ENCODE measurements around the gene ADORA2B. TPM values are rescaled to one million over a fixed set of nuclear protein-coding genes. Genes with fewer than 3 reads are reported as not detected.
A peak's percentile ranks its signal among the peaks of the same experiment; 100 is the strongest.

The ADORA2B gene
- total RNA-seq, 4 donors from 2014 or later = 0.59 to 3.6 (median 1.1) TPM; not detected in 1

DNA sequence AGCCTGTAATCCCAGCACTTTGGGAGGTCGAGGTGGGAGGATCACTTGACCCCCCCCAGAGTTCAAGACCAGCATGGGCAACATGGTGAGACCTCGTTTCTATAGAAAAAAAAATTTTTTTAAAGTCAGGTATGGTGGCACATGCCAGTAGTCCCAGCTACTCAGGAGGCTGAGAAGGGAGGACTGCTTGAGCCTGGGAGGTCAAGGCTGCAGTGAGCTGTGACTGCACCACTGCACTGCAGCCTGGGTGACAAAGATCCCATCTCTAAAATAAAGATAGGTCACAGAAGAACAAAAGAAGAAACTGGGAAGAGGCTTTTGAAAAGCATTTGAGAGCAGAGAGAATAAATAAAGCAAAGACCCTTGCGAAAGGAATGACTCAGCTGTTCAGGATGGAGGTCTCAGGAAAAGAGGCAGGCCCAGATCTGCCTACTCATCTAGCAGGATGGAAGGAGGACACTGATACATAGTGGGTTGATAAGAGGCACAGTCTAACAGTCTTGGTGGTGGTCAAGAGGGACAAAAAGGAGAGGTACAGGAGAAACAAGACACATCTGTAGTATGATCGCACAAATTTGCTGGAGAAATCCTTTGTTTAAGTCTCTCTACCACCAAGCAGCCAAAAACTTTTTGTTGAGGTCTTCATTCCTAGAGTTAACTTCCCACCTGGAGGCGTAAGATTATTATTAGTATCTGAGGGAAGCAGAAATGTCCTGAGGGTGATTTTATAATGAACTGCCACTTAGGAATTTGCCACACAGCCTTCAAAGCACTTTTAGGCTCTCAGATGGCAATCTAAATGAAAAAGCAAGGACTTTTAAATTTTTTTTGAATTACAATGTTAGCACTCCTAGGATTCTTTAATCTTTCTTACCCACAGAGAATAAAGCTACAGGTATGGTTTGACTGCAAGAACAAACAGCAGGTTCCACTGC lies 37.0 kb downstream of the ADORA2B start:
- 80 to 83% methylated on average over 5 of the region's 5 CpGs for WGBS, 2 donors
- H3K27me3 ChIP-seq = no peaks in the 10 kb centered on the region
- TF ChIP-seq POLR2A (IDR thresholded peaks at IDR 0.05) (no peak), EP300 (IDR thresholded peaks at IDR 0.05) (no peak)
- TF ChIP-seq, protein P1, sequence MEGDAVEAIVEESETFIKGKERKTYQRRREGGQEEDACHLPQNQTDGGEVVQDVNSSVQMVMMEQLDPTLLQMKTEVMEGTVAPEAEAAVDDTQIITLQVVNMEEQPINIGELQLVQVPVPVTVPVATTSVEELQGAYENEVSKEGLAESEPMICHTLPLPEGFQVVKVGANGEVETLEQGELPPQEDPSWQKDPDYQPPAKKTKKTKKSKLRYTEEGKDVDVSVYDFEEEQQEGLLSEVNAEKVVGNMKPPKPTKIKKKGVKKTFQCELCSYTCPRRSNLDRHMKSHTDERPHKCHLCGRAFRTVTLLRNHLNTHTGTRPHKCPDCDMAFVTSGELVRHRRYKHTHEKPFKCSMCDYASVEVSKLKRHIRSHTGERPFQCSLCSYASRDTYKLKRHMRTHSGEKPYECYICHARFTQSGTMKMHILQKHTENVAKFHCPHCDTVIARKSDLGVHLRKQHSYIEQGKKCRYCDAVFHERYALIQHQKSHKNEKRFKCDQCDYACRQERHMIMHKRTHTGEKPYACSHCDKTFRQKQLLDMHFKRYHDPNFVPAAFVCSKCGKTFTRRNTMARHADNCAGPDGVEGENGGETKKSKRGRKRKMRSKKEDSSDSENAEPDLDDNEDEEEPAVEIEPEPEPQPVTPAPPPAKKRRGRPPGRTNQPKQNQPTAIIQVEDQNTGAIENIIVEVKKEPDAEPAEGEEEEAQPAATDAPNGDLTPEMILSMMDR (IDR thresholded peaks at IDR 0.05) = no peak
- H3K4me1 ChIP-seq = no peaks in the 10 kb centered on the region
- no peak overlapping the region for H3K27ac ChIP-seq
- DNase-seq (ENCODE audit: low spot score in 2 of 2) = no peak
- H3K36me3 ChIP-seq = peaks cover 0 to 88% (median 17%) of the 10 kb centered on the region in 3 donors
- no peaks in the 10 kb centered on the region for H3K9me3 ChIP-seq
- no peak overlapping the region for H3K4me3 ChIP-seq

DNA sequence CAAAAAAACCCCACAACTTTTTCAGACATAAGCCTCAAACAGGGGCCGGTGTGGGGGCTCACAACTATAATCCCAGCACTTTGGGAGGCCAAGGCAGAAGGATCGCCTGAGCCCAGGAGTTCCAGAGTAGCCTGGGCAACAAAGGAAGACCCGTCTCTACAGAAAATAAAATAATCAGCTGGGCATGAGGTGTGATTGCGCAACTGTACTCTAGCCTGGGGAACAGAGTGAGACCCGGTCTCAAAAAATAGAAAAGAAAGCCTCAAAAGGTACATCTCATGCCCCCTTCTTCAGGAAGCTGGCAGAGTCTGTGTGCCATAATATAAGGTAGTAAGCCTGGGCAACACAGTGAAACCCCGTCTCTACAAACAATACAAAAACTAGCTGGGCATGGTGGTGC lies 51.4 kb downstream of the ADORA2B start:
- WGBS, 2 donors = 77 to 88% methylated on average over 6 of the region's 6 CpGs
- Histone ChIP-seq H3K36me3 (peaks cover 0 to 16% (median 0%) of the 10 kb centered on the region in 3 donors), H3K27ac (no peak overlapping the region), H3K4me3 (no peak overlapping the region), H3K9me3 (no peaks in the 10 kb centered on the region), H3K4me1 (peaks cover 0 to 20% (median 10%) of the 10 kb centered on the region in 4 donors), H3K27me3 (no peaks in the 10 kb centered on the region)
- no peak for TF ChIP-seq POLR2A (IDR thresholded peaks at IDR 0.05)
- TF ChIP-seq EP300 (IDR thresholded peaks at IDR 0.05) = no peak
- TF ChIP-seq, protein P1 (IDR thresholded peaks at IDR 0.05) = no peak
- DNase-seq (ENCODE audit: low spot score in 2 of 2) = no peak

DNA sequence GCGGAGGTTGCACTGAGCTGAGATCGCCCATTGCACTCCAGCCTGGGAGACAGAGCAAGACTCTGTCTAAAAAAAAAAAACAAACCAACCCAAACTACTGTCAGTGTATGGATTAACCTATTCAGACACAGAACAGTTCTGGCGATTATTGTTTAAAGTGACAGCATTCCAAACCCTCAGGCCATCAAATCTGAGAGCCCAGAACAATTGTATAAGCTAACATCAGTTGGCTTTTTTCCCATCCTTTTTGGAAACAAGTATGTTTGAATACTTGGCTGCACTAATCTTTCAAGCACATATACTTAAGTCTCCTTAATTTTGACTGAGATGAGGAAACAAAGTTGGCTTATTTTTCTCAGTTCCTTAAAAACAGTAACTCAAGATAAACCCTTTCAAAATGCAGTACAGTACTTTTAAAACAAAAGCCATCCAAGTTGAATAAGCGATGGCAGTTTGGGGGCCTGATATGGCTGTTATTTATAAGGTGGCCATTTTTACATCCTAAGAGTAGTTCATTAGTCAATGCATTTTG lies 53.2 kb downstream of the ADORA2B start:
- Histone ChIP-seq H3K4me3 (no peak overlapping the region), H3K27me3 (no peaks in the 10 kb centered on the region), H3K36me3 (peaks cover 0 to 27% (median 0%) of the 10 kb centered on the region in 3 donors), H3K4me1 (peaks cover 0 to 27% (median 10%) of the 10 kb centered on the region in 4 donors), H3K27ac (peak overlapping the region in 2 of 4 donors; percentile 93 to 97), H3K9me3 (peaks cover 0 to 2% (median 0%) of the 10 kb centered on the region in 4 donors)
- TF ChIP-seq, protein P1 (IDR thresholded peaks at IDR 0.05) = no peak
- TF ChIP-seq EP300 (IDR thresholded peaks at IDR 0.05) (no peak), POLR2A (IDR thresholded peaks at IDR 0.05) (no peak)
- 73 to 76% methylated on average over 4 of the region's 4 CpGs for WGBS, 2 donors
- no peak for DNase-seq (ENCODE audit: low spot score in 2 of 2)

DNA sequence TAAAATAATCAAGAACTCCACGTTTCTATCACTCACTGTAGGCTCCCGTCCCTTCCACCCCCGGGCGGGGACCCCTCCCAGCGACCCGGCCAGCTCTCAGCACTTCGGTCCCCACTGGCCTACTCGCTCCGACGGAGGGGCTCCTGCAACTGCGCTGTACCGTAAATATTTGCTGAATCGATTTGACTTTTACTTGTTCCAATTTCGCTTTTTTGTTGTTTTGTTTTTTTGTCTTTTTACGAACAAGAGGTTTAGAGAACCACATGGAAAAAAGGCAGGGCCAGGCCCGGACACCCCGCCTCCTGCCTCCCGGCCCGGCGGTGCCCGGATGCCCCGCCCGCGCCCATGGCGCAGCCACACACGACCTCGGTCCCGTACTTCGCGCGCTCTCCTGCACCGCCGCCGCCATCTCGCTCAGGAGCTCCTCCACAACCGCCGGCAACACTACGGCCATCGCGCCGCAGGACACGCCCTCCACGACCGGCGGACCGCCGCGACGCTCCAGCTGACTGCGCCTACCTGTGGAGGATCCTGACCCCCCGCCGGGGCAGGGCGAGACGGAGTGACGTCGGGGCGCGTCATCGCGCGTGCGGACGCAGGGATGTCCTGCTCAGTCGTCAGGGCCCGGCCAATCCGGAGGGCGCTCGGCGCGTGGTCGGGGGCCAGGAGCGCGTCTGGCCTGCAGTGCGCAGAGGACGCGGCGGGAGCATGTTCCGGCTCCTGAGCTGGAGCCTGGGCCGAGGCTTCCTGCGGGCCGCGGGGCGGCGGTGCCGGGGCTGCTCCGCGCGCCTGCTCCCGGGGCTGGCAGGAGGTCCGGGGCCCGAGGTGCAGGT lies 54.4 kb downstream of the ADORA2B start, which contains the start of the genes TTC19 and ZSWIM7:
Gene TTC19 (plus strand): TSS at position 684 of the 833 bp plus-strand sequence. CDS start 25 bp downstream, at position 709.
Gene ZSWIM7 (minus strand): TSS at position 564 of the 833 bp plus-strand sequence. CDS start 110 bp downstream, at position 454.
- peak; percentile 86 to 87 for DNase-seq (ENCODE audit: low spot score in 2 of 2)
- H3K36me3 ChIP-seq = peaks cover 0 to 34% (median 5%) of the 10 kb centered on the region in 3 donors
- TF ChIP-seq, protein P1 (IDR thresholded peaks at IDR 0.05) = peak in 2 of 5 experiments; percentile 49 to 57
- TF ChIP-seq EP300 (IDR thresholded peaks at IDR 0.05) (peak; percentile 49 to 98), POLR2A (IDR thresholded peaks at IDR 0.05) (peak; percentile 74 to 98)
- peaks cover 0 to 27% (median 10%) of the 10 kb centered on the region in 4 donors for H3K4me1 ChIP-seq
- peaks cover 0 to 2% (median 0%) of the 10 kb centered on the region in 4 donors for H3K9me3 ChIP-seq
- WGBS, 2 donors = 1% methylated on average over 49 to 62 of the region's 91 CpGs
- peak within 1 kb of the TSS; percentile 93 to 97 (median 93) for H3K27ac ChIP-seq
- no peaks in the 10 kb centered on the region for H3K27me3 ChIP-seq
- peak within 1 kb of the TSS; percentile 64 to 89 (median 72) for H3K4me3 ChIP-seq

Data from tibial nerve (tissue), 4 donors.